Tibial nerve (tissue), 4 donors: ENCODE data around the gene MLX. TPM values are rescaled to one million over a fixed set of nuclear protein-coding genes. Genes with fewer than 3 reads are reported as not detected.
"Not testable (repeated sequence)": the region's sequence is repeated elsewhere in the genome, so short reads cannot be mapped to it uniquely, and the experiment has no call there.

Experiments
- DNase-seq, 2 donors: peaks; one replicate each; pipeline ENCODE4 v3.0.0-alpha.2; 2019; ENCODE audit warnings: low spot score in 2 of 2
- H3K27ac ChIP-seq, 4 donors: fragments of 200-600 bp; sonication (generic) in 3 of 4; one replicate each; pipeline ENCODE4 v1.5.1; 2017 to 2019; ENCODE audit warnings: mild to moderate bottlenecking in 1 of 4
- H3K27me3 ChIP-seq, 2 donors: fragments of 200-600 bp; sonication (generic) in 1 of 2; one replicate each; pipeline versions ENCODE4 v1.5.1 to v1.6.0; 2017 to 2019
- H3K36me3 ChIP-seq, 3 donors: fragments of 200-600 bp; sonication (generic); one replicate each; pipeline ENCODE4 v1.5.1; 2018 to 2019
- H3K4me1 ChIP-seq, 4 donors: fragments of 200-600 bp; sonication (generic) in 3 of 4; one replicate each; pipeline ENCODE4 v1.5.1; 2017 to 2019
- H3K4me3 ChIP-seq, 4 donors: fragments of 200-600 bp; sonication (generic) in 3 of 4; one replicate each; pipeline ENCODE4 v1.5.1; 2017 to 2019; ENCODE audit warnings: mild to moderate bottlenecking in 1 of 4, moderate library complexity in 1 of 4
- H3K9me3 ChIP-seq, 4 donors: fragments of 200-600 bp; sonication (generic) in 3 of 4; one replicate each; pipeline ENCODE4 v1.5.1; 2017 to 2019
- EP300 ChIP-seq, 2 donors: sonication (generic); formaldehyde crosslinking; IDR thresholded peaks; one replicate each; pipeline ENCODE4 v1.6.1; 2017; ENCODE audit warnings: antibody characterized with exemption in 2 of 2, mild to moderate bottlenecking in 1 of 2
- POLR2A ChIP-seq, 2 donors: fragments of 450-650 bp; IDR thresholded peaks; one replicate each; pipeline ENCODE4 v1.6.1; 2017; ENCODE audit warnings: antibody characterized with exemption in 2 of 2, mild to moderate bottlenecking in 2 of 2, moderate library complexity in 2 of 2
- WGBS, 2 donors: methylation state at CpG; one replicate each; pipeline ENCODE4 v1.1.5; 2018; 5-methylcytosine and 5-hydroxymethylcytosine counted together
- total RNA-seq, 4 donors: library from RNA; depleted of rRNA; stranded (reverse); fragments of >200 nt; gene quantifications; one replicate each; pipeline ENCODE4 v1.1.0, GENCODE V29; 2016
- TF ChIP-seq, protein P1 (sequence below), 5 experiments: fragments of 200-600 bp in 3 of 5; fragments of 450-650 bp in 2 of 5; sonication (generic) in 3 of 5; IDR thresholded peaks; one replicate each; pipeline ENCODE4 v1.5.1; 2016 to 2019; ENCODE audit warnings: antibody characterized with exemption in 5 of 5, mild to moderate bottlenecking in 3 of 5, moderate library complexity in 2 of 5

Gene MLX
- total RNA-seq, 4 donors from 2014 or later = 31.8 to 44.4 (median 39.1) TPM

DNA sequence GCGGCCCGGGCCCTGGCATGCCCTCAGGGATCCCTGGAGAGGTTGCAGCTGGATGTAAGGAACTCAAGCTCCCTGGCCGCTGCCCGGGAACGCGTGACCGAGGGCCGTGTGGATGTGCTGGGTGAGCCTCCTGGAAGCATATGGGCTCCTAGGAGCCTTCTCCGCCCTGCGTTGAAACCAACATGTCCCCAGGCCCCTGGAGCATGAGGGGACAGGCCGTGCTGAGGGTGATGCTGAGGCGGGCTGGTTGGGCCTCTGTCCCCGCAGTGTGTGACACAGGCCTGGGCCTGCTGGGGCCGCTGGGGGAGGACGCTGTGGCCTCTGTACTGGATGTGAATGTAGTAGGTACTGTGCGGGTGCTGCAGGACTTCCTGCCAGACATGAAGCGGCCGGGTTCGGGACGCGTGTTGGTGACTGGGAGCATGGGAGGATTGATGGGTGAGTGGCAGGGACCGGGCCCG is 19.9 kb upstream of the MLX start:
- no peak for DNase-seq
- TF ChIP-seq EP300 (IDR thresholded peaks at IDR 0.05) = no peak
- TF ChIP-seq POLR2A (IDR thresholded peaks at IDR 0.05) = no peak
- TF ChIP-seq, protein P1, sequence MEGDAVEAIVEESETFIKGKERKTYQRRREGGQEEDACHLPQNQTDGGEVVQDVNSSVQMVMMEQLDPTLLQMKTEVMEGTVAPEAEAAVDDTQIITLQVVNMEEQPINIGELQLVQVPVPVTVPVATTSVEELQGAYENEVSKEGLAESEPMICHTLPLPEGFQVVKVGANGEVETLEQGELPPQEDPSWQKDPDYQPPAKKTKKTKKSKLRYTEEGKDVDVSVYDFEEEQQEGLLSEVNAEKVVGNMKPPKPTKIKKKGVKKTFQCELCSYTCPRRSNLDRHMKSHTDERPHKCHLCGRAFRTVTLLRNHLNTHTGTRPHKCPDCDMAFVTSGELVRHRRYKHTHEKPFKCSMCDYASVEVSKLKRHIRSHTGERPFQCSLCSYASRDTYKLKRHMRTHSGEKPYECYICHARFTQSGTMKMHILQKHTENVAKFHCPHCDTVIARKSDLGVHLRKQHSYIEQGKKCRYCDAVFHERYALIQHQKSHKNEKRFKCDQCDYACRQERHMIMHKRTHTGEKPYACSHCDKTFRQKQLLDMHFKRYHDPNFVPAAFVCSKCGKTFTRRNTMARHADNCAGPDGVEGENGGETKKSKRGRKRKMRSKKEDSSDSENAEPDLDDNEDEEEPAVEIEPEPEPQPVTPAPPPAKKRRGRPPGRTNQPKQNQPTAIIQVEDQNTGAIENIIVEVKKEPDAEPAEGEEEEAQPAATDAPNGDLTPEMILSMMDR (IDR thresholded peaks at IDR 0.05) = no peak
- no peak overlapping the region for H3K27ac ChIP-seq

DNA sequence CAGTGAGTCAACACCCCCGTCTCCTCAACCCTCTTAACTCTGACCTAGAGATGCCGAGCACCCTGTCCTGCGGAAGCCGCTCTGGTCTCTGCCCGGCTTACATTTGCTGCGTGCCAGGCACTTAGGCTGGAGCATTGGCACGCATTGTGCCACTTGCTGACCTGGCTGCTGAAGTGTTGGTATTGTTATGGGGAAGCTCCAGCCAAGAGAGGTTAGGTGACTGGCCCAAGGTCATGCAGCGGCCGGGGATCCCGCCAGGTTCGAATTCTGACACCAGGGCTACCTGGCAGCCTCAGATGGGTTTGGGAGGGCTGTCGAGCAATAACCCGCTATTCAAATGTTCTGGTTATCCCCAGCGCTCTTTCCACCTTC is 19.2 kb upstream of the MLX start:
- Histone ChIP-seq H3K27ac (no peak overlapping the region), H3K36me3 (peaks cover 0 to 41% (median under 1%) of the 10 kb centered on the region in 3 donors), H3K4me1 (peaks cover 0 to 18% (median 4%) of the 10 kb centered on the region in 4 donors), H3K4me3 (no peak overlapping the region), H3K9me3 (no peaks in the 10 kb centered on the region), H3K27me3 (no peaks in the 10 kb centered on the region)
- TF ChIP-seq, protein P1 (IDR thresholded peaks at IDR 0.05) = no peak
- TF ChIP-seq EP300 (IDR thresholded peaks at IDR 0.05) (no peak), POLR2A (IDR thresholded peaks at IDR 0.05) (no peak)
- WGBS, 2 donors = 85 to 88% methylated on average over 14 of the region's 14 CpGs
- DNase-seq = no peak

More for the DNA sequence above, 19.9 kb upstream of the MLX start:
- H3K4me1 ChIP-seq = peaks cover 0 to 14% (median 4%) of the 10 kb centered on the region in 4 donors
- H3K4me3 ChIP-seq = no peak overlapping the region
- H3K27me3 ChIP-seq = no peaks in the 10 kb centered on the region
- WGBS, 2 donors = 81 to 84% methylated on average over 23 of the region's 23 CpGs
- peaks cover 0 to 46% (median 2%) of the 10 kb centered on the region in 3 donors for H3K36me3 ChIP-seq
- H3K9me3 ChIP-seq = no peaks in the 10 kb centered on the region

DNA sequence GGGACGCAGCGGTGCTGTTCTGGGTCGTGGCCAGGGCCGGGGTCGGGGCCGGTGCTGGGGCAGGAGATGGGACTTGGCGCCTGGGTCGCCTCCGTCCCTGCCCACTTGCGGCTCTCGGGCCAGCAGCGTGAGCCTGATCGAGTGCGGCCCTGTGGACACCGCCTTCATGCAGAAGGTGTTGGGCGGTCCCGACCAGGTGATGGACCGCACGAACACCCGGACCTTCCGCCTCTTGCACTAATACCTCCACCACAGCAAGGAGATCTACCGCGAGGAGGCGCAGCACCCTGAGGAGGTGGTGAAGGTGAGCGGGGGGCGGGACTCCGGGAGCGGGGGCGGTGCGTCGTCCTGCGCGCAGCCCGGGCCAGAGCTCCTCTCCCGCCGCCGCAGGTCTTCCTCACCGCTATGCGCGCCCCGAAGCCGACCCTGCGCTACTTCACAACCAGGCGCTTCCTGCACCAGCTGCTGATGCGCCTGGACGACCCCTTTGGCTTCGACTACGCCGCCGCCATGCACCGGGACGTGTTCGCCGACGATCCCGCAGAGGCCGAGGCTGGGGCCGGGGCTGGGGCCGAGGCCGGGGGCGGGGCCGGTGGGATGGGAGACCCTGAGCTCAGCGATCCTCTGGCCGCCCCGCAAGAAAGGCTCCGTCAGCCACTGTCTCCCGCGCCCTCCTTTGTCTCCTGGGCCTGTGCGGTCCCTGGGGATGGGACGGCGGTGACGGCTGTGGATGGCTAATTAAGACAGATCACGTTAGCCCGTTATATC is 18.6 kb upstream of the MLX start:
- Histone ChIP-seq H3K4me1 (peaks cover 0 to 22% (median 5%) of the 10 kb centered on the region in 4 donors), H3K4me3 (peak overlapping the region in 2 of 4 donors; percentile 33 to 40), H3K9me3 (no peaks in the 10 kb centered on the region), H3K27ac (no peak overlapping the region), H3K36me3 (peaks cover 0 to 41% (median 0%) of the 10 kb centered on the region in 3 donors), H3K27me3 (no peaks in the 10 kb centered on the region)
- TF ChIP-seq POLR2A (IDR thresholded peaks at IDR 0.05) = no peak
- TF ChIP-seq, protein P1 (IDR thresholded peaks at IDR 0.05) = peak in 2 of 5 experiments; percentile 9 to 22
- TF ChIP-seq EP300 (IDR thresholded peaks at IDR 0.05) = no peak
- DNase-seq = no peak
- WGBS, 2 donors = 32 to 34% methylated on average over 45 to 46 of the region's 74 CpGs

DNA sequence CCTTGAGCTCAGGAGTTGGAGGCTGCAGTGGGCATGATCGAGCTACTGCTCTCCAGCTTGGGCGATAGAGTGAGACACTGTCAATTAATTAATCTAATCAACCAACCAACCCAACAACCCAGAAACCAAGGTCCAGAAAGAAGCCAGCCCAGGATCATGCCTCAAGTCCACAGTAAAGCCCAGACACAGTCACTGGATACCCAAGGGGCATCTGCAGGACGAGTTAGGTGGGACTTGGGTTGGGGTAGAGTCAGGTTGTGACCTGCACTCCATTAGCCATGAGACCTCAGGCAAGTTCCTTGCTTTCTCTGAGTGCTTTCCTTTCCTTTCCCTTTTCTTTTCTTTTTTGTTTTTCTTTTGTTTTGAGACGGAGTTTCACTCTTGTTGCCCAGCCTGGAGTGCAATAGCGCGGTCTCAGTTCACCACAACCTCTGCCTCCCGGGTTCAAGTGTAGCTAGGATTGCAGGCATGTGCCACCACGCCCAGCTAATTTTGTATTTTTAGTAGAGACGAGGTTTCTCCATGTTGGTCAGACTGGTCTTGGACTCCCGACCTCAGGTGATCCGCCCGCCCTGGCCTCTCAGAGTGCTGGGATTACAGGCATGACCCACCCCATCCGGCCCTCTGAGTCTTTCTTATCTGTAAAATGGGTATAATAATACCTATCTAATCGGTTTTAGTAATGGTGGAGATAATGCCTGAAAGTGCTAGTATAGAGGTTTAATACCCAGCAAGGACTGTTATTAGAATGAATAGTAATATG is 17.7 kb upstream of the MLX start:
- H3K27me3 ChIP-seq = no peaks in the 10 kb centered on the region

DNA sequence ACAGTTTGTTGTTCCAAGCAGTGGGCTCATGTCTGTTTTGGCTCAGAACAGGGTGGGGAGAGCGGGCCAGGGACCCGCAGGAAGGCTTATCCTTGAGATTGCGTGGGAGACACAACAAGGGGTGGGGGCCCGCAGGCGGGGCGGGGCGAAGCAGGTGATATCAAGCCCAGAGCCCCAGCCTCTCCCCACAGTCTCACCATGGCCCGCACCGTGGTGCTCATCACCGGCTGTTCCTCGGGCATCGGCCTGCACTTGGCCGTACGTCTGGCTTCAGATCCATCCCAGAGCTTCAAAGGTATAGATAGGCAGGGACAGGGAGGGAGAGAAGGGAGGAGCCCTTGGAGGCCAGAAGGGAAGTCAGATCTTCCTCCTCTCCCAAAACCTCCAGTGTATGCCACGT is 14.2 kb upstream of the MLX start, which contains the start of gene HSD17B1:
Gene HSD17B1 (plus strand): TSS at position 188 of the 400 bp plus-strand sequence. CDS start 11 bp downstream, at position 199.
- H3K27ac ChIP-seq = peak within 1 kb of the TSS in 2 of 4 donors; percentile 82 to 92
- peaks cover 0 to 23% (median 0%) of the 10 kb centered on the region in 3 donors for H3K36me3 ChIP-seq
- peaks cover 0 to 46% (median 16%) of the 10 kb centered on the region in 4 donors for H3K4me1 ChIP-seq
- not testable (repeated sequence) for H3K27me3 ChIP-seq, DNase-seq, H3K9me3 ChIP-seq
- 74 to 91% methylated on average over 7 to 12 of the region's 15 CpGs for WGBS, 2 donors
- H3K4me3 ChIP-seq = peak within 1 kb of the TSS; percentile 67 to 88 (median 76)

More for the DNA sequence above, 17.7 kb upstream of the MLX start:
- no peak overlapping the region for H3K4me3 ChIP-seq
- no peak for DNase-seq
- H3K4me1 ChIP-seq = peaks cover 0 to 32% (median 13%) of the 10 kb centered on the region in 4 donors
- WGBS, 2 donors = 82 to 84% methylated on average over 14 of the region's 14 CpGs
- no peak overlapping the region for H3K27ac ChIP-seq
- peaks cover 0 to 34% (median 0%) of the 10 kb centered on the region in 3 donors for H3K36me3 ChIP-seq
- no peaks in the 10 kb centered on the region for H3K9me3 ChIP-seq
- TF ChIP-seq EP300 (IDR thresholded peaks at IDR 0.05) (no peak), POLR2A (IDR thresholded peaks at IDR 0.05) (no peak)
- TF ChIP-seq, protein P1 (IDR thresholded peaks at IDR 0.05) = no peak
